Ovary (tissue), 9 donors: Measurements from ENCODE around the gene FKBP1B. TPM values are rescaled to one million over a fixed set of nuclear protein-coding genes. Genes with fewer than 3 reads are reported as not detected.
A peak's percentile ranks its signal among the peaks of the same experiment; 100 is the strongest.
"Not testable (repeated sequence)": the region's sequence is repeated elsewhere in the genome, so short reads cannot be mapped to it uniquely, and the experiment has no call there.

Experiments used
- DNase-seq, 5 donors: peaks; one replicate each; pipeline ENCODE4 v3.0.0-alpha.2; 2019 to 2020
- H3K27ac ChIP-seq, 2 donors: fragments of 200-600 bp; one replicate each; pipeline versions ENCODE4 v1.5.1 to v1.8.0; 2019 to 2022
- H3K27me3 ChIP-seq: fragments of 200-600 bp; one replicate; pipeline ENCODE4 v1.8.0; 2022
- H3K36me3 ChIP-seq: fragments of 200-600 bp; sonication (generic); one replicate; pipeline ENCODE4 v1.5.1; 2019
- H3K4me1 ChIP-seq: one replicate; pipeline ENCODE4 v1.8.1; 2013; ENCODE audit warnings: mild to moderate bottlenecking, moderate library complexity; ENCODE audit not compliant: insufficient read depth
- H3K4me3 ChIP-seq: fragments of 200-600 bp; sonication (generic); one replicate; pipeline ENCODE4 v1.5.1; 2017
- H3K9me3 ChIP-seq, 2 donors: fragments of 200-600 bp in 1 of 2; sonication (generic) in 1 of 2; one replicate each; pipeline versions ENCODE4 v1.5.1 to v1.8.1; 2013 to 2019; ENCODE audit warnings: mild to moderate bottlenecking in 1 of 2, moderate library complexity in 1 of 2
- CTCF ChIP-seq, 3 donors: fragments of 450-650 bp in 2 of 3; fragments of 200-600 bp in 1 of 3; IDR thresholded peaks; one replicate each; pipeline versions ENCODE4 v1.5.1 to v1.8.0; 2016 to 2022; ENCODE audit warnings: antibody characterized with exemption in 3 of 3, mild to moderate bottlenecking in 1 of 3
- EP300 ChIP-seq: sonication (generic); formaldehyde crosslinking; IDR thresholded peaks from one replicate; pipeline ENCODE4 v1.6.1; 2017; ENCODE audit warnings: antibody characterized with exemption
- POLR2A ChIP-seq: fragments of 450-650 bp; IDR thresholded peaks from one replicate; pipeline ENCODE4 v1.6.1; 2017; ENCODE audit warnings: antibody characterized with exemption, mild to moderate bottlenecking, moderate library complexity
- WGBS, 3 donors: extraction: QIAGEN DNeasy Blood & Tissue Kit in 1 of 3; methylation state at CpG; one replicate each; pipeline versions ENCODE4 v1.1.5 to v1.1.7; 2013 to 2017; 5-methylcytosine and 5-hydroxymethylcytosine counted together
- intact Hi-C, 4 donors: fragments of 100-400 bp; cut with DNase I; formaldehyde crosslinking; loops; one replicate each; pipeline versions ENCODE4 v1.11.0 to v1.15.1; 2022 to 2023
- polyA plus RNA-seq, 2 donors: library from polyadenylated mRNA; stranded (reverse); fragments of 200-250 nt in 1 of 2; fragments of 350-450 nt in 1 of 2; fragmentation: Illumina TruSeq in 1 of 2; extraction: RNeasy Lipid Tissue Mini Kit (QIAGEN cat#74804) in 1 of 2; gene quantifications; one replicate each; pipeline ENCODE4 v1.2.3, GENCODE V29; 2013 to 2014
- total RNA-seq, 7 donors: library from RNA; depleted of rRNA in 2 of 7; stranded (reverse); fragments of >200 nt in 2 of 7; fragmentation: NEBNext Ultra II Directional in 3 of 7; extraction: Animal tissue kit (Norgen Biotek cat#: 25700) in 3 of 7; gene quantifications; one replicate each; pipeline versions ENCODE4 v1.1.0 to v1.2.4, GENCODE V29; 2016 to 2023
- donor health status: DM: no; HTN: no; CAD: no; lungs with moderate emphysema.
- donor health status: DM: no; HTN: no; CAD: no.
- donor health status: Bipolar disorder and iron deficiency.
- donor health status: DM: yes; HTN: yes; CAD: no.
- donor health status: DM: no; HTN: no; CAD: no.
- donor health status: DM: yes; HTN: yes; CAD: no.

Gene FKBP1B
- total and polyA plus RNA-seq, 9 donors = 3.9 to 11.0 (median 5.7) TPM

DNA sequence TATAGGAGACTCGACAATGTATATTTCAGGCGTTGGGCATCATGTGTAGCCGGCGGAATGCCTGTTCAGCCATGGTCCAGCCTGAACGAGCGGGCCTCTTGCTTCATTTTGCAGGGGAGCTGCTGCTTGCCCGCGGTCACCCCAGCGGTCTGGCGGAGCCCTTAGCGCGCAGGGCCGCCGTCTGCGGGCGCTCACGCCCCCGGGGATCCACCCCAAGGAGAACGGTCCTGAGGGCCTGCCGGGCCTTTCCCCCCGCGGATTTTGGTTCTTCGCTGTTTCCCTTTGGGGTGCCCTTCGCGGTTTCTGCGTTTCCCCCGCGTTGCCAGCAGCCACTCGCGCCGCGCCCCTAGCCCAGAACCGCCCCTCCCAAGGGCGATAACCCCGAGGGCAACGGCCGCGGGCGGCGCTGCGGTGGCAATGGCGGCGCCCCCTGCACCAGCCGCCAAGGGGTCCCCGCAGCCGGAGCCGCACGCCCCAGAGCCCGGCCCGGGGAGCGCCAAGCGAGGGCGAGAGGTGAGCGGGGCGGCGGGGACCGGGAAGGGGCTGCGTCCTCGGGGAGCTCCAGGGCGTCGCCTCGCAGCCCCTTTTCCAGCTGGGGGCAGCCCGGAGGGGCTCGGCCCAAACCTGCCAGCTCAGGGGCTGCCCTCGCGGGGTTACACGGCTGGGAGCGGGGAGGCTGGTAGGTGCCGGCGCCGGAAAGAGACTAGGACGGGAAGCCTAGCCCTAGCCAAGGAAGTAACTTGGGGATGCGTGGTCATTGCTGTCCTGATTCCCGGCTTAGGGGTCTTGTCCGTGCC, 39.7 kb upstream of the FKBP1B start, which contains the start of gene MFSD2B:
TSS of gene MFSD2B (plus strand) at position 406 of the 797 bp plus-strand sequence. CDS start at position 418, 12 bp downstream.
- intact Hi-C loops = no loop called here
- Histone ChIP-seq H3K27me3 (no peaks in the 10 kb centered on the region), H3K9me3 (no peaks in the 10 kb centered on the region), H3K36me3 (no peaks in the 10 kb centered on the region), H3K4me3 (peak within 1 kb of the TSS; percentile 7), H3K4me1 (peaks cover 3% of the 10 kb centered on the region), H3K27ac (no peak within 1 kb of the TSS)
- WGBS, 3 donors = 1 to 6% (median 4%) methylated on average over 53 to 75 of the region's 75 CpGs
- DNase-seq = no peak
- no peak for TF ChIP-seq POLR2A
- no peak for TF ChIP-seq CTCF (IDR thresholded peaks at IDR 0.05)
- no peak for TF ChIP-seq EP300

- WGBS, 3 donors = 51 to 60% (median 55%) methylated on average over 33 to 37 of the region's 37 CpGs
- Histone ChIP-seq H3K9me3 (no peaks in the 10 kb centered on the region), H3K4me3 (no peak overlapping the region), H3K4me1 (peaks cover 3% of the 10 kb centered on the region), H3K27me3 (no peaks in the 10 kb centered on the region), H3K27ac (no peak overlapping the region), H3K36me3 (no peaks in the 10 kb centered on the region)
- DNase-seq = no peak
- intact Hi-C loops = no loop called here
- TF ChIP-seq EP300 (no peak), CTCF (IDR thresholded peaks at IDR 0.05) (no peak), POLR2A (no peak)
Measured at GRCh38 chr2:24010477-24011249, 38.9 kb upstream of the FKBP1B start.

- H3K27me3 ChIP-seq = no peaks in the 10 kb centered on the region
- intact Hi-C loops = no loop called here
- TF ChIP-seq EP300 = no peak
- no peak for TF ChIP-seq CTCF (IDR thresholded peaks at IDR 0.05)
- TF ChIP-seq POLR2A = no peak
- no peaks in the 10 kb centered on the region for H3K9me3 ChIP-seq
- no peaks in the 10 kb centered on the region for H3K36me3 ChIP-seq
- H3K4me3 ChIP-seq = no peak overlapping the region
- DNase-seq = no peak
- no peak overlapping the region for H3K27ac ChIP-seq
- 75 to 83% (median 82%) methylated on average over 7 of the region's 7 CpGs for WGBS, 3 donors
- H3K4me1 ChIP-seq = peaks cover 3% of the 10 kb centered on the region
Measured at GRCh38 chr2:24011250-24012104, 38.1 kb upstream of the FKBP1B start.

GRCh38 chr2:24012521-24013188, 36.9 kb upstream of the FKBP1B start:
- H3K36me3 ChIP-seq = no peaks in the 10 kb centered on the region

GRCh38 chr2:24014902-24015301, 34.6 kb upstream of the FKBP1B start:
- H3K9me3 ChIP-seq, H3K4me3 ChIP-seq, H3K36me3 ChIP-seq, DNase-seq, H3K4me1 ChIP-seq, intact Hi-C loops, H3K27ac ChIP-seq, H3K27me3 ChIP-seq: not testable (repeated sequence)
- 84 to 91% (median 84%) methylated on average over 6 of the region's 6 CpGs for WGBS, 3 donors

More at GRCh38 chr2:24012521-24013188, 36.9 kb upstream of the FKBP1B start:
- intact Hi-C loops = no loop called here
- no peak overlapping the region for H3K4me3 ChIP-seq
- peaks cover 3% of the 10 kb centered on the region for H3K4me1 ChIP-seq
- no peak for TF ChIP-seq CTCF (IDR thresholded peaks at IDR 0.05)
- no peak for TF ChIP-seq POLR2A
- TF ChIP-seq EP300 = no peak
- WGBS, 3 donors = 74 to 84% (median 81%) methylated on average over 9 of the region's 9 CpGs
- H3K27me3 ChIP-seq = no peaks in the 10 kb centered on the region
- no peaks in the 10 kb centered on the region for H3K9me3 ChIP-seq
- no peak overlapping the region for H3K27ac ChIP-seq
- no peak for DNase-seq
